ENCODE data around the gene ASPM.
"Not testable (repeated sequence)": the region's sequence is repeated elsewhere in the genome, so short reads cannot be mapped to it uniquely, and the experiment has no call there.

ASPM gene

GRCh38 chr1:197042676-197043341, 103.7 kb downstream of the ASPM start:
- Histone ChIP-seq H3K4me1 (ENCODE audit: control insufficient read depth, insufficient read depth, low read length) (no peaks in the 10 kb centered on the region), H3K36me3 (ENCODE audit: control insufficient read depth in 2 of 2, insufficient read depth in 2 of 2, low read length in 2 of 2) (no peaks in the 10 kb centered on the region), H3K27me3 (ENCODE audit: control insufficient read depth in 1 of 2, insufficient read depth in 2 of 2, low read length in 2 of 2) (no peaks in the 10 kb centered on the region), H3K9ac (ENCODE audit: low read length in 2 of 2) (no peak overlapping the region), H3K4me3 (ENCODE audit: low read length in 2 of 2) (no peak overlapping the region), H3K9me3 (ENCODE audit: control insufficient read depth in 2 of 2, low read length in 2 of 2) (no peaks in the 10 kb centered on the region), H3K27ac (ENCODE audit: low read length) (no peak overlapping the region)

- H3K36me3 ChIP-seq (ENCODE audit: control insufficient read depth in 2 of 2, insufficient read depth in 2 of 2, low read length in 2 of 2): no peaks in the 10 kb centered on the region
- H3K27me3 ChIP-seq (ENCODE audit: control insufficient read depth in 1 of 2, insufficient read depth in 2 of 2, low read length in 2 of 2): no peaks in the 10 kb centered on the region
- H3K4me1 ChIP-seq (ENCODE audit: control insufficient read depth, insufficient read depth, low read length): no peaks in the 10 kb centered on the region
- H3K9ac ChIP-seq (ENCODE audit: low read length in 2 of 2): no peak overlapping the region
- H3K9me3 ChIP-seq (ENCODE audit: control insufficient read depth in 2 of 2, low read length in 2 of 2): no peaks in the 10 kb centered on the region
- H3K27ac ChIP-seq (ENCODE audit: low read length): no peak overlapping the region
- H3K4me3 ChIP-seq (ENCODE audit: low read length in 2 of 2): no peak overlapping the region
Observed at GRCh38 chr1:197041486-197042353, 104.7 kb downstream of the ASPM start.

- Histone ChIP-seq H3K9ac (ENCODE audit: low read length in 2 of 2) (no peak overlapping the region), H3K27me3 (ENCODE audit: control insufficient read depth in 1 of 2, insufficient read depth in 2 of 2, low read length in 2 of 2) (no peaks in the 10 kb centered on the region), H3K36me3 (ENCODE audit: control insufficient read depth in 2 of 2, insufficient read depth in 2 of 2, low read length in 2 of 2) (no peaks in the 10 kb centered on the region), H3K27ac (ENCODE audit: low read length) (no peak overlapping the region), H3K9me3 (ENCODE audit: control insufficient read depth in 2 of 2, low read length in 2 of 2) (no peaks in the 10 kb centered on the region), H3K4me1 (ENCODE audit: control insufficient read depth, insufficient read depth, low read length) (no peaks in the 10 kb centered on the region), H3K4me3 (ENCODE audit: low read length in 2 of 2) (no peak overlapping the region)
Observed at GRCh38 chr1:197036861-197037260, 109.6 kb downstream of the ASPM start.

GRCh38 chr1:197034631-197035339, 111.7 kb downstream of the ASPM start:
- H3K9me3 ChIP-seq (ENCODE audit: control insufficient read depth in 2 of 2, low read length in 2 of 2): not testable (repeated sequence)

More at GRCh38 chr1:197034631-197035339, 111.7 kb downstream of the ASPM start:
- not testable (repeated sequence) for H3K27ac ChIP-seq (ENCODE audit: low read length); H3K27me3 ChIP-seq (ENCODE audit: control insufficient read depth in 1 of 2, insufficient read depth in 2 of 2, low read length in 2 of 2); H3K36me3 ChIP-seq (ENCODE audit: control insufficient read depth in 2 of 2, insufficient read depth in 2 of 2, low read length in 2 of 2); H3K9ac ChIP-seq (ENCODE audit: low read length in 2 of 2); H3K4me3 ChIP-seq (ENCODE audit: low read length in 2 of 2); H3K4me1 ChIP-seq (ENCODE audit: control insufficient read depth, insufficient read depth, low read length)

Data from stomach smooth muscle (tissue), 2 donors.